Smooth muscle cell of the brain vasculature (primary cell): ENCODE results near the gene FAM107B.

ENCODE experiments used
- DNase-seq: peaks from one replicate; pipeline ENCODE4 v3.0.0-alpha.2; 2012; ENCODE audit warnings: low read depth, low spot score

The FAM107B gene

GRCh38 chr10:14502431-14502830 lies 272.3 kb downstream of the FAM107B start:
- no peak for DNase-seq

DNA sequence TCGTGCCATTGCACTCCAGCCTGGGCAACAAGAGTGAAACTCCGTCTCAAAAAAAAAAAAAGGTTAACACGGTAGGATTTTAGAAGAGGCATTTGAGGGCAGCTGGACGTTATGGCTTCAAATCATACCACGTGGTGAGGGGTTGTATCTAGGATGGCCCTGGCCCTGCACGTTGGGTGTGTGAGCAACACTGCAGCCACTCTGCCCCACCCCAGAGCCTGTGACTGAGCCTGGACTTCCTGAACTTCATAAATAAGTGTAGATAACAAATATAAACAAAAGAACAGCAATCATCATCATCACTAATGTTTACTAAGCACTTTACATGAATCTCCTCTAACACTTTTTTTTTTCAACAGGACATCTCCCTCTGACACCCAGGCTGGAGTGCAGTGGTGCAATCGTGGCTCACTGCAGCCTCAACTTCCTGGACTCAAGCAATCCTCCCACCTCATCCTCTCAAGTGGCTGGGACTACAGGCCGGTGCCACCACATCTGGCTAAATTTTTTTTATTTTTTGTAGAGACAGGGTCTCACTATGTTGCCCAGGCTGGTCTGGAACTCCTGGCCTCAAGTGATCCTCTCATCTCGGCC lies 274.4 kb downstream of the FAM107B start:
- no peak for DNase-seq

DNA sequence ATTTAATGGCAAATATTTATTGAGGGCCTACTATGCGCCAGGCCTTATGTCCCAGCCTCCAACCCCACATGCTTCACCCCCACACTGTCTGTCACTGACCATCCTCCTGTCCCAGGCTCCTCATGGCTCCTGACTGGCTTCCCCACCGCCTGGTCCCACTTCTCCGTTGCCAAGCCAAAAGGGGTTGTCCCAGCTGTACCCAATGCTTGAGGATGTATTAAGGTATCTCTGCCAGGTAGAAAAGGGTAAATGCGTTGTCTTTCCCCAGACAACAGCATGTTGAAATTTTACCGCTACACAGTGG lies 275.1 kb downstream of the FAM107B start:
- no peak for DNase-seq

DNA sequence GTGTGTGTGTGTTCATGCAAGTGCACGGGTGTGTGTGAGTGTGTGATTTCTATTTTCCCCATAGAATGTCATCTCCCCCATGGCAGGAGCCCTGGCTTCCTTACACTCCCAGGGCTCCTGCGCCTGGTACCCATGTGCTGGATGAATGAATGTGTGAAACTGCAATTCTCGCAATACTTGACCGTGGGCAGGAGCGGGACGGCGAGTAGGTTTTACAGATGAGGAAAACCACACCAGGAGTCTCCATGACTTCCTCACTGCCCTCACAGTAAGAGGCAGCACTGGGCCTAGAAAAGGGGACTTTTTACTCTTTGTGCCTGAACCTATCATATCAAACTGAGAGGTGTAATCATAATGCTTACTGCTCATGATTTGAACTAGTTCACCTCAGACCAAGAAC lies 276.4 kb downstream of the FAM107B start:
- no peak for DNase-seq

DNA sequence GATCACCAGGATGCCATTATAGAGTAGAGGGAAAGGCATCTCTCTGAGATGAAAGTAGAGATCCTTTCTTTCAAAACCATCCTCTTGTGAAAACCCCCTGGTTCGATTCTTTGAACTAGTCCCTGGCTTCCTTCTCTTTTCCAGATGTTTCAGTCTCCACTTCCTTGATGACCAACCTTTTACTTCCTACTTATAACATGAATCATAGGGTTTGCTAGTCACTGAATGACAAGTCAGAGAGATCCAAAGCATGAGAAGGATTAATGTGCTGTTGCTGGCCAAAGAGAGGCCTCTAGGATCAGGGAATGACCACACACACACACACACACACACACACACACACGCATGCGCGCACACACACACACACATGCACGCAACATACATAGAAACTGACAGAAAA lies 282.9 kb downstream of the FAM107B start:
- DNase-seq: no peak

DNA sequence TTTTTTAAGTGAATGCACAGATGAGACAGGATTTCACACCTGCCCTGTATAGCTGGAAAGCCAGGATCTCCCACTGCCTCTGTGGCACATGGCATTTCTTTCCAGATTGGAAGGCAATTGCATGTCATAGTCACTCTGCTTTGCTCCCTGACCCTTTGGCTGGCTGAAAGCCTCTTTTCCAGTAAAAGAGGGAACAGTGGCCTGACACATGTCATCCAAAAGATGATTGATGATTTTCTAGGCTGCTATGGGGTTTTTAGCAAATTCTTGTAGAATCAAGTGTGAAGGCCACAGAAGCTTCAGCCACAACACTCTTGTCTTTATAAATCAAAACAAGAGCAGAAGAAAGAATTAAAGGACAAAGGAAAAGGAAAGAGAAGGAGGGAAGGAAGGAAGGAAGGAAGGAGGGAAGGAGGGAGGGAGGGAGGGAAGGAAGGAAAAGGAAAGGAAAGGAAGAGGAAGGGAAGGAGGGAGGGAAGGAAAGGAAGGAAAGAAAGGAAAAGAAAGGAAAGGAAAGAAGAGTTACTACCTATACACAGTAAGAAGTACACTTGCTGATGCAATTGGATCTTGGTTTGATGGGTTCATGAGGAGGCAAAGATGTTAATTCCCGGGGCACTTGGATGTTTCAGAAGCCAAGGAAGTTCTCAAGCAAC lies 285.0 kb downstream of the FAM107B start:
- no peak for DNase-seq

DNA sequence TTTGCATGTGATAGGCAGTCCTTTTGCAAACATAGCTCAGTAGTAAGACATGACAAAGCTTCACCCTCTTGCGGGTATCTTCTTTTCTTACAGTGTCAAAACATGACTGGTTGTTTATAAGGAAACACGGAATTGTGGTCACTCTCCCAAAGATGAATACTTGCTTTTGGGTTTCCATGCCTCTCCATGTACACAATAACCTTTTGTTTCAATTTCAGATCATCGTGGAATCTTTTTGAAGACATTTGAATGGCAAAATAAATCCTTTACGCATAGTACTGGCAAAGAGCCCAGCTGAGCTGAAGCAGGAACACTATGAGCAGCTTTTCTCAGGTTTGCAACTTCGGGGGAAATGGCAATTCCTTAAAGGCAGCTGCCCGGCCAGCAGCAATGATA lies 287.2 kb downstream of the FAM107B start:
- DNase-seq: no peak

- DNase-seq: no peak
Measured at GRCh38 chr10:14486777-14487487, 287.8 kb downstream of the FAM107B start.

- no peak for DNase-seq
Measured at GRCh38 chr10:14485986-14486385, 288.7 kb downstream of the FAM107B start.

DNA sequence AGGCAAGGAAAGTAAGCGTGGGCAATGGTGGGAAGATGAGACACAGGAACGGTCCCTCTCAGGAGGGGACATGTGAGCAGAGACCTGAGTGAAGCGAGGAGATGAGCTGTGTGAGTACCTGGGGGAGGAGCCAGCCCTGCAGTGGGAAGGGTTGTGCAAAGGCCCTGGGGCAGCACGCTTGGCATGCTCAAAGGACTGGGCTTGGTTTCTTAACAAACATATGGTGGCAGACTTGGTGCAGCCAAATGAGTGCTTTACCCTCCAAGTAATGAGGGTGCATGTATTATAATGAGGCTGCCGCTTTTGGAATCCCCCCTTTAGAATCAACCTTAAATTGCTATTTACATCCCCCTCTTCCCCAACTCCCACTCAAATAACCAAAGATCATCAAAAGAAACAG lies 291.3 kb downstream of the FAM107B start:
- no peak for DNase-seq

GRCh38 chr10:14481752-14482151 lies 292.9 kb downstream of the FAM107B start:
- no peak for DNase-seq

DNA sequence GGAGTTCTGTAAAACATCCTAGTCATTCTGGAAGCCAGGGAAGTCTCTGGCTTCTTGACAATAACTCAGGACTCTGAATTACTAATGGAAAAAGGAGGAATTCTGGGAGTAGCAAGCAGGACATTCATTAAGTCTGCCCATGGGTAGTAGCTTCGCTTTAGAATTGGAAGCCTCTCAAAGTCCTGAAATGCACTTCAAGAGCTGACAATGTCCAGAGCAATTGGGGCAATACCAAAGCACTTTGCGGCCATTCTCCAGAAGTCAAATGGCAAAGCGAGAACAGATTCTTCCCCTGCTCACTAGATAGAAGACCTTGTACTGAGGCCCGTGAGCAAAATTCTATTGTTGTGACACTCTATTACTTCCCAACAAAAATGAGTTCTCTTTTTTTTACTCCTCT lies 293.7 kb downstream of the FAM107B start:
- no peak for DNase-seq

- DNase-seq: peak; percentile 55
Measured at GRCh38 chr10:14478604-14479003, 296.1 kb downstream of the FAM107B start.

DNA sequence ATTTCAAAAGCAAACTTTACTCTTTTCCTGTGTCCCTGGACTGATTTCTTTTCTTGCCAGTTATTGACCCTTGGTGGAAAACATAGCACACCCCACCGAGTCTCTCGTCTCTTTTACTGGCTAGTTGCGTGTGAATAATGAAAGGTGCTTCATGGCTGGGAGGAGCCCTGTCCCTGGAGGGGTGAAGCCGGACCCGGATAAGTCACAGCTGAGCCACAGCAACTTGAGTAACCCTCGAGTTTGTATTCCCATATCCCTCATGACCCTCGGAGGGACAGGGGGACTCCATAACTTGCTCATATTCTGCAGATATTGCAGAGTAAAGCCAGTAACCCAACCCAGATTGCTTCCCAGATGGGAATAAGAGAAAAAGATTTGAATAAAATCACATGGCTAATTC lies 296.5 kb downstream of the FAM107B start:
- DNase-seq: no peak

GRCh38 chr10:14477408-14477710 lies 297.3 kb downstream of the FAM107B start:
- DNase-seq: no peak

DNA sequence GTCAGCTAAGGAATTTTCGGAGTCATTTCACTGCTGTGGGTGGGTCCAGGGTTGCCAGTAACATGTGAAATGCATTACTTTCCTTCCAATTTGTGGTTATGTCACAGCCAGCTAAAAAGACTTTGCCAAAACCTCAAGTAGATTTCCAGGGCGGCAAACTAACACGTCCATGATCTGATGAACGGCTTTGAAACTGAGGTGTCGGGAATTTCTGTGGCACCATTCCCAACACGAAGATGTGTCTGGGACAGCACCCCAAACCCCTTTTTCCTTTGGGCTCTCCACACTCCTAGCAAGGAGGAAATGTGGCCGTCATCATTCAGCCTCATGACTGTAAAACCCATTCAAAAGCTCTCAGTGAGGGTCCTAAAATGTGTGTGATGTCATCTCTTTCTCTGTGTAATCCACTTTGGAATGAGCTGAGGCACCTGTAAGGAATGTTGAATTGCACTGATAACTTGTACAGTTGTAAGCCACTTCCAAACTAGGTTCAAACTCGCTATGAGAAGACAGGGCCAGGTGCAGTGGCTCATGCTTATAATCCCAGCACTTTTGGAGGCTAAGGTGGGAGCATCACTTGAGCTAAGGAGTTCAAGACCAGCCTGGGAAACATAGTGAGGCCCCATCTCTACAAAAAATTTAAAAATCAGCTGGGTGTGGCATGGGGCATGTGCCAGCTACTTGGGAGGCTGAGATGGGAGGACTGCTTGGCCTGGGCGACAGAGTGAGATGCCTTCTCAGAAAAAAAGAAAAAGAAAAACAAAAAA lies 297.9 kb downstream of the FAM107B start:
- DNase-seq: no peak

GRCh38 chr10:14476006-14476405 lies 298.7 kb downstream of the FAM107B start:
- DNase-seq: no peak

- DNase-seq: no peak
Measured at GRCh38 chr10:14474656-14475055, 300.0 kb downstream of the FAM107B start.

DNA sequence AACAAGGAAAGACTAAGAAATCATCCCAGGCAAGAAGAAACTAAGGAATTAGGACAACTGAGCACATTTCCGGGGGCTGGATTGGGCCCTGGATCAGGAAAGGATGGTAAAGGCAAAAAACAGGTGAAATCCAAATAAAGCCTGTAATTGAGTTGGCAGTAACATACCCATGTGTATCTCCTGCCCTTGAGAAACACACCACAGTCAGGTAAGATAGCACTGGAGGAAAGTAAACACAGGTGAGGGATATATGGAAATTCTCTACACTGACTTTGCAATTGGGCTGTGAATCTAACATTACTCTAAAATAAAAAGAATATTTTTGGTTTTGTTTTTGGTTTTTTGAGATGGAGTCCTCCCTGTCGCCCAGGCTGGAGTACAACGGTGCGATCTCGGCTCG lies 303.8 kb downstream of the FAM107B start:
- DNase-seq: no peak

GRCh38 chr10:14468726-14469125 lies 306.0 kb downstream of the FAM107B start:
- no peak for DNase-seq
